GM18499 (cell line): Measurements from ENCODE around the gene DDX54.
"Not testable (repeated sequence)": the region's sequence is repeated elsewhere in the genome, so short reads cannot be mapped to it uniquely, and the experiment has no call there.

ENCODE experiments used
- ATAC-seq: cut with Tn5 transposase; IDR thresholded peaks from one replicate; pipeline ENCODE4 v1.9.1; 2021; ENCODE audit warnings: moderate number of reproducible peaks; ENCODE audit not compliant: insufficient read depth, unreplicated experiment

The DDX54 gene

GRCh38 chr12:113129664-113130456 lies 55.4 kb downstream of the DDX54 start:
- ATAC-seq: no peak

GRCh38 chr12:113128802-113129663 lies 56.2 kb downstream of the DDX54 start:
- ATAC-seq: no peak

- ATAC-seq: no peak
These were observed 57.5 kb downstream of the DDX54 start for GRCh38 chr12:113127791-113128199.

GRCh38 chr12:113120670-113121370 lies 64.5 kb downstream of the DDX54 start:
- no peak for ATAC-seq

- no peak for ATAC-seq
These were observed 65.2 kb downstream of the DDX54 start for GRCh38 chr12:113119980-113120669.

DNA sequence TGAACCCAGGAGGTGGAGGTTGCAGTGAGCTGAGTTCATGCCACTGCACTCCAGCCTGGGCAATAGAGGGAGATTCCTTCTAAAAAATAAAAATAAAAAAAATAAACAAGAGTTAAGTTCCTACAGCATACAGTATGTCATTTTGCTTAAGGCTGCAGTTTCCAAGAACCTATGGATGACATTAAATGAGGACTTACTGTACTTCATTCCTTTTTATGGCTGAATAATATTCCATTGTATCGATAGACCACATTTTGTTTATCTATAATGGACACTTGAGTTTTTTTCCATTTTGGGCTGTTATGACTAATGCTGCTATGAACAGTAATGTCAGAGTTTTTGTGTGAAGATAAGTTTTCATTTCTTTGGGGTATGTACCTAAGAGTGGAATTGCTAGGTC lies 67.1 kb downstream of the DDX54 start:
- ATAC-seq: no peak

GRCh38 chr12:113117684-113118083 lies 67.6 kb downstream of the DDX54 start:
- ATAC-seq: not testable (repeated sequence)

DNA sequence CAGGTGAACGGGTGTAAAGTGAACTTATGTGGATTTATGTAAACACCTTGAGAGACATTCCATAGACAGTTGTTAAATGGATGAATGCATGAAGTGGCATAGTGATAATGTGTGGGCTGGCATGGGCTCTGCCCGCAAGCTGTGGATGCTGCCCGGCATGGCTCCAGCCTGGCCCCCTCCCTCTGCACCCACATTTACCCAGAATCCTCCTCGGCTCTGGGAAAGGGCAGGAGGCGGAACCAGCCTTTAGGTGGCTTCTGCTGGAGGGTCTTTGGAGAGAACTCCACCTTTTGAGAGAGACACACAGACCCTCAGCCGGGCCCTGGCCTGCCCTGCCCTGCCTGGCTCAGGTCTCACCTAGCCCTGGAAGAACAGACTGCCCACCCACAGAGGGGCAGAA lies 68.4 kb downstream of the DDX54 start:
- ATAC-seq: no peak

- ATAC-seq: no peak
These were observed 69.7 kb downstream of the DDX54 start for GRCh38 chr12:113115455-113116126.

DNA sequence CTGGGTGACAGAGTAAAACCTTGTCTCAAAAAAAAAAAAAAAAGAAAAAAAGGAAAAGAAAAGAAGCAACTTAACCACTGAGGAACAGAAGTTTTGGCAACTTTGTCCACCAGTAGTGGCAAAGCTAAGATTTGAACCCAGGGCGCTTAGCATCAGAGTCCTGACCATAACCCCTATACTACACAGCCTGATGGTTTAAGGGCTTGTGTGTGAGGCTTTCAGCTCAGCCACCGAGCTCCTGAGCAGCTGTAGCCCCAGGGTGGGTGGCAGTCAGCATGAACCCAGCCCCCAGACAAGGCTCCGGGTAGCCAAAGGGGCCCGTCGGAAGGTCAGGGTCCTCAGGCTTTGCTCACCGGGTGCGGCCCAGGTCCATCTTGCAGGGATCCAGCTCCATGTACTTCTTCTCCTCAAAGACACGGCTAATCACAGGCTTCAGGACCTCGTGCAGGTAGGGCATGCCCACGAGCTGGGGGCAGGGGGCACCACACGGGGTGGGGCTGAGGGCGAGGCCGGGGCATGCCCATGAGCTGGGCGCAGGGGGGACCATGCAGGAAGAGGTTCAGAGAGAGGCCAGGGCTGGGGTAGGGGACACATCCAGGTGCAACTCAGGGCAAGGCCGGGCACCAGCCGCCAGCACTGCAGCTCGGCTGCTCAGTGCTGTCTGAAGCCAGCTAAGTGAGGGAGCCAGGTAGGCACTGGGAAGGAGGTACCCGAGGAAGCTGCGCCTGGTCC lies 70.7 kb downstream of the DDX54 start:
- ATAC-seq: no peak

- ATAC-seq: no peak
These were observed 71.9 kb downstream of the DDX54 start for GRCh38 chr12:113113397-113113796.

DNA sequence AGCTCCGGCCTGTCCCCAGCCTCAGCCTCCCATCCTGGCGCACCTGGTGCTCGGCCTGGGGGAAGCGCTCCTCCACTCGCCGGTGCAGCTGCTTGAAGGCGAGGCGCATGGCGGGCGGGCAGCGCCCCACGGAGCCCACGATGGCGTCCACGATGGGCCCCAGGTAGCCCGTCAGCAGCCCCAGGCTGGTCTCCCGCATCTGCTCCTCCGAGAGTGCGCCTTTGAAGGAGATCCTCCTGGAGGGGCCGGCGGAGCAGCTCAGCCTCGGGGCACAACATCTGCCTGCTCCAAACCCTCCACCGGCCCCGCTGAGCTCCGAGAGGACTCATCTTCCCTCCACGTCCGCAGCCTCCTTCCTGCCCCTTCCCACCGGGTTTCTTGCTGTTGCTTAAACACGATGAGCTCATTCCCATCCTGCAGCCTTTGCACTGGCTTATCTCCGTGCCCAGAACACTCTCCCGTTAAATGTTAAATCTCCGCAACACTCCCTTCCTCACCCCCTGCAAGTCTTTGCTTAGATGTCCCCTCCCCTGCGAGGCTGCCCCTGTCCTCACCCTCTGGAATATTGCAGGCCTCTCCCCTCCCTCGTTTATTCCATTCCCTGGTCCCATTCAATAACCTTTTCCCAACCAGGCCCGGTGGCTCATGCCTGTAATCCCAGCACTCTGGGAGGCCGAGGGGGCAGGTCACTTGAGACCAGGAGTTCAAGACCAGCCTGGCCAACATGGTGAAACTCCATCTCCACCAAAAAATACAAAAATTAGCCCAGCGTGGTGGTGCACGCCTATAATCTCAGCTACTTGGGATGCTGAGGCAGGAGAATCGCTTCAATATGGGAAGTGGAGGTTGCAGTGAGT lies 73.0 kb downstream of the DDX54 start:
- no peak for ATAC-seq

- ATAC-seq: no peak
These were observed 74.0 kb downstream of the DDX54 start for GRCh38 chr12:113111247-113111646.

DNA sequence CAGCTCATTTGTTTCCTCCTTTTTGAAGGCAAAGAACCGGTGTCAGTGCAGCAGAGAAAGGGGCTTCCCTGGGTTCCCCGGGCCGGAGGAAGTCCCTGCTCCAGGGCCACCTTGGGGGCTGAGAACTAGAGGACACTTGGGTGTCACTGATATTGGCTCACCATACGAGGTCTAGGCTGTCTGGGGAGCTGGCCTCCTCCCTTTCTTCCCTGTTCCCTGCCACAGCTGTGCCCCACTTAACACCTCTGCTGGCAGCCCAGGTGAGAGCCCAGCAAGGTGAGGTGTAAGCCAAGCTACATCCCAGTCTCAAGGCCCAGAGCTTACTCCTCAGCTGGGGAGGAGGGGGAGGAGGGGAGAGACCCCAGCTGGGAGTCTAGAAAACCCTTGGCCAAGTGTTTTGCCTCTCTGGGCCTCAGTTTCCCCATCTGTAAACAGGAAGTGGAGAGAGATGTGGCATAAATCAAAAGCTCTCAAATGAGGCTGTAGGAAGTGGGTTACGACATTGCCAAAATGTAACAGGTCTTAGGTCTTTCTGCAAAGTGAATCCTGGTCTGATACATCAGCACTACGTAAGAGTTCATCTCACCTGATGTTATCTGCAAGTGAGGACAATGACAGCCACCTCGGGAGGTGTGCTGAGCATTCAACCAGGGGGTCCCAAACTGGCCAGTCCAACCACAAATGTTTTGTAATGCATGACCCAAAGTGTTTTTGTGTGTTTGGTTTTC lies 75.2 kb downstream of the DDX54 start:
- ATAC-seq: no peak

- ATAC-seq: no peak
These were observed 75.9 kb downstream of the DDX54 start for GRCh38 chr12:113109360-113109759.

- ATAC-seq: no peak
These were observed 77.0 kb downstream of the DDX54 start for GRCh38 chr12:113108308-113108707.
